ENCODE measurements around the gene CLIC3. TPM values are rescaled to one million over a fixed set of nuclear protein-coding genes. Genes with fewer than 3 reads are reported as not detected.
A peak's percentile ranks its signal among the peaks of the same experiment; 100 is the strongest.

Gene CLIC3
- total RNA-seq, 2 donors from 2014 or later = 2.6 to 8.5 TPM

DNA sequence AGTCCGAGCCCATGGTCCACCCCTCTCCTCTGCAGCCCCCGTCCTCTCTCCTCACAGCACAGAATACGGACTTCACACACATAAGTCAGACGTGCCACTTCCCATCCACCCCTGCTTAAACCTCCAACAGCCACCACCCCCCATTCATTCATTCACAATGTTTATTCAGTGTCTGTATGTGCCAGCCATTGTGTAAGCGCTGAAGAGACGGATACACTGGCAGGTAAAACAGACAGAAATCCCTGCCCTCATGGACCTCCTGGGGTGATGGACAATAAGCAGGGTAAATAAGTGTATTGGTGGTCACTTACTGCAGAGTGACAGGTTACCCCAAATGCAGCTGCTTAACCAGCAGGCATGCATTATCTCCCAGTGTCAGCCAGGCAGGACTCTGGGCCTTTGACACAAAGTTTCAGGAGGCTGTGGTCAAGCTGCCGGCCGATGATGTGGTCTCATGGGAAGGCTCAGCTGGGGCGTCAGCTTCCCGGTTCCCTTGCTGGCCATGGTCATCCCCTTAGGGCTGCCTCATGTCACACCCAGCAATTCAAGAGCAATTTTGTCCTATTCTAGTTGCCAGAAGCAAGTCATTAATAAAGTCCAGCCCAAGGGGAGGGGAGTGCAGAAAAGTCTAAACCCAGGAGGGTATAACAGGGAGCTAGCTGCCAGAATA is 6.0 kb downstream of the CLIC3 start:
- intact Hi-C loops (cut with DNase I) = loop anchor here in 1 of 2 donors (10.0 kb wide), 1 partner anchor 46 kb away; the partner anchor contains the start of genes C8G and FBXW5
- DNase-seq (no peak), ATAC-seq (no peak)

DNA sequence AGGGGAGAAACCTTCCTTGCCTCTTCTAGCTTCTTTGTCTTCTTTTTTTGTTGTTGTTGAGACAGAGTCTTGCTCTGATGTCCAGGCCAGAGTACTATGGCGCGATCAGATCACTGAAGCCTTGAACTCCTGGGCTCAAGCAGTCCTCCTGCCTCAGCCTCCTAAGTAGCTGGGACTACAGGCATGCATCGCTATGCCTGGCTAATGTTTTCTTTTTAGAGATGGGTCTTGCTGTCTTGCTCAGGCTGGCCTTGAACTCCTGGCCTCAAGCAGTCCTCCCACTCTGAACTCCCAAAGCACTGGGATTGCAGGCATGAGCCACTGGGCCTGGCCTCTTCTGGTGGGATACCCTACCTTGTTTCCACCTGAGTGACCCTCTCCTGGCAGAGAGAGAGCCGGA is 7.5 kb downstream of the CLIC3 start:
- intact Hi-C loops (cut with DNase I) = no loop called here
- ATAC-seq (no peak), DNase-seq (no peak)

DNA sequence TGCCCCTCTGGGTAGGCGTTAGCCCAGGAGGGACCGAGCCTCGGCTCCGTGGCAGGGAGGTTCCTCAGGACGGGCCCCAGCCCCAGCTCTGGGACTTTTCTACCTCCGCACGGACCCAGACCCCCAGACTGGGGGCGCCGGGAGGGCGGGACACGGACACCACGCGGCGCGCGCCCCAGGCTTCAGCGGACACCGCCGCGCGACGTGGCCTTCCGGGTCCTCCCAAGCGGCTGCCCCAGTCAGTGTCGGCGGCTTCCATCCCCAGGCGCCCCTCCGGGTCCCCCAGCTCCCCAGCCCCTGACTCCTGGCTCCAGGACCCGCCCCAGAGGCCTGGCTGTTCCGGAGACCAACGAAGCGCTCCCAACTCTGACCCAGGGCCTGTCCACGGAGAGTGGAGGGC is 10.5 kb downstream of the CLIC3 start:
- intact Hi-C loops (cut with DNase I) = no loop called here
- no peak for ATAC-seq
- no peak for DNase-seq

DNA sequence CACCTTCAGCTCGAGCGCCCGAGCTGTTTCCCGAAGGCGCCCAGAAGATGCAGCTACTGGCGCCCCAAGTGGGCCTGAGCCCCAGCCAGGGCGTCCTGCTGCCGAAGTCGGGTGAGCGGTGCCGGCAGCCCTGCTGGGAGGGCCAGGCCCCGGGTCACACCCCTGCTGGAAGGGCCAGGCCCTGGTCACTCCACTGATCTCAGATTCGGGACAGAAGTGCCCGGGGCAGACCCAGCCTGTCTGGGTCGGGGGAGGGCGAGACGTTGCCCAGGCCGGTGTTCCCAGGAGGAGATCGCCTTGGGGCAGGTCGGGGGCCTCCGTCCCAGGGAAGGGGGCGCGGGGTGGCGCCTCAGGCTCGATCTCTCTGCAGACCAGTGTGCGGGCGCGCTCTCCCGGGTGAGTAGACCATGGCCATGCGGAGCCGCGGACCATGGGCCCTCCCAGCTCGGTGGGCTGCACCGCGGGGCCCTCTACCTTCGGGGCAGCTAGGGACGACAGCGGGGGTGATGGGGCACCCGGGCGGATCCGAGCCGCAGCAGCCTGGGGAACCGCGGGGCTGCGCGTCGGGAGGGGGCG is 11.3 kb downstream of the CLIC3 start:
- ATAC-seq = peak; percentile 8
- intact Hi-C loops (cut with DNase I) = no loop called here
- DNase-seq = no peak

DNA sequence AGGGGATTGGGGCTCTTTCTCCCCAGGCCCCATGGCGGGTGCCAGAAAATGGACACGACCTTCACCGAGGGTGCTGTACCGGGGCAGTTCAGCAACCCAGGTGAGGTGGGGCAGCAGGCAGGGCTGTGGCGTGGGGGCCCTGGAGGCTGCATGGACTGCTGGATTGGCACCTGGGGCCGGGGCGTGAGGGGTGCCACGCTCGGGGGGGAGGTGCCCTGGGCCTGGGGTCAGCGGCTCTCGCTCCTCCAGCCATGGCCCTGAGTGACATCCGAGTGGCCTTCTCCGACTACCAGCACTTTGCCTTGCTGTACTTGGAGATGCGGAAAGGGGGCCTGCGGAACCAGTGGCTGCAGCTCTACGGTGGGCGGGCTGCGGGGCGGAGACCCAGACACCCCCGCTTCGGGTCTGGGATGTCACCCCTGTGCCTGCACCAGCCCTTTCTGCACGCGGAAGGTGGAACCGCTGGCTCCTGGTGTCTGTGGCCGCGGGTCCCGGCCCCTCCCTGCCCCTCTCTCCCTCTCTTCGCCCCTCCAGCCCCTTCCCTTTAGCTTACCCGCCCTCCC is 11.8 kb downstream of the CLIC3 start:
- intact Hi-C loops (cut with DNase I) = no loop called here
- DNase-seq = no peak

DNA sequence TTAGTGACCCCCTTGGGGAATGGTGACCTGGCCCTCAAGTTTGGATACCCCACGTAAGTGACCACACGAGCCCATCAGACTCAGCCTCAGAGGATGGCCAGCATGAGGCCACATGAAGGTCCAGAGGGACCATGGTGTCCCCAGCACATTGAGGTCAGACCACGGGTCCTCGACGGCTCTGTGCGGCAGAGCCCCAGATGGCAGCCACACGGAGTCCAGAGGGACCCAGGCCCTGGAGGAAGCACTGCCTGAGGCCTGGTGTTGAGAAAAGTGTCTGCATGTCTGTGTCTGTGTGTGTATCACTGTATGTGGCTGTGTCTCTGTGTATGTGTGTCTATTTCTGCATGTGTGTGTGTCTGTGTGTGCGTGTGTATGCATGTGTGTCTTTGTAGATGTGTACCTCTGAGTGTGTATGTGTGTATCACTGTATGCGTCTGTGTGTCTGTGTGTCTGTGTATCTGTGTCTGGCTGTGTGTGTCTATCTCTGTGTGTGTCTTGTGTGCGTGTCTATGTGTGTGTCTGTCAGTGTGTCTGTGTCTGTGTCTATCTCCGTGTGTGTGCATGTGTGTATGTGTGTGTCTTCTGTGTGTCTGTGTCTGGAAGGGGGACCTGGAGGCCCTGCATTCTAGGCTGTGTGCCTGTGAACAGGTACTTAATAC is 12.6 kb downstream of the CLIC3 start:
- ATAC-seq (no peak), DNase-seq (no peak)
- intact Hi-C loops (cut with DNase I) = no loop called here

More for the DNA sequence above, 11.8 kb downstream of the CLIC3 start:
- ATAC-seq = no peak

DNA sequence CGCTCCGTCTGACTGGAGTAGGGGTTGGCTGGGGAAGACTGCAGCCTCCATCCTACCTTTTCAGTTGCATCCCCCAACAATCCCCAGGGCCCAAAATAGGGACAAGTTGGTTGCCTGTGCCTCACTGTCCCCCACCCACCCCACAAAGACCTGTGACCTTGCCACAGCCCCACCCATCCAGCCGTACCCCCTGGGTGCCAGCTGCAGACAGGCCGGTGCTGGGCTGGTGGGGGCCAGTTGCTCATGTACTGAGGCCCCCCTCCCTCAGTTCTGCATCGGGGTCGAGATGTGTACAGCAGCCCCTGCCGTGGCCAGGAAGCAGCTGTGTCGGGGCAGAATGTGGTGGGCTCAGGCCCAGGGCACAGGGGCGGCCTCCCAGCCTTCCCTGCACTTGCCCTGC is 13.2 kb downstream of the CLIC3 start:
- intact Hi-C loops (cut with DNase I) = no loop called here

DNA sequence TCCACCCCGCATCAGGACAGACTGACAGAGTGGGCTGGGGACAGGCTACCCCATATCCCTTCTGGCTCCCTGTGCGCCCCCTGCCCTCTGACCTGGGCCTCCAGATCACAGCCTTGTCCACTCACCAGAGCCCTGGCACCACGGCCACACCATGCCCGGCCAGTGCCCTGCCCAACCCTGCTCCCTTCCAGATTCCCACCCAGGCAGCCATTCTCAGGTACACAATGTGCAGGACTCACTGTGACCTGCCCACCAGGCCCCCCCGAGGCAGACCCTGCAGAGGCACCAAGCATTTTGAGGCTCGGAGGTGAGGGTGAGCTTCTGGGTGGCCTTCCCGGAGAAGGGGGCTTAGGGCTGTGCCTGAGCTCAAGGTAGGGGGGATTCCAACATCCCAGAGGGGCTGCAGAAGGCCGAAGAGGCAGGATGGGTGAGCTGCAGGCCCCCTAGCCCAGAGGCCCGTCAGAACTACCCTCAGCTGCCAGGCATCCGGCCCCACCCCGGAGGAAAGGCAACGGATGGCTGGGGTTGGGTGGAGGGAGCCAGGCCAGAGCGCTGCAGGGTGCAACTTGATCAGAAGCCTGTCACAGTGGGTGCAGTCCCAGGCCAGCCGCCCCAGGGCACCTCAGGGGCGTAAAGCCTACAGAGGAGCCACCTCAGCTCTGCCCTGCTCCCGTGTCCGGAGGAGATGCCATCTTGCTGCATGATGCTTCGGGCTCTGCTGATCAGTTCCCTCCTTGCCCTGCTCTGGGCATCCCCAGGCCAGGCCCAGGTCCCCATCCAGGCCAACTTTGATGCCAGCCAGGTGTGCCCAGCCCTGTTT is 13.9 kb downstream of the CLIC3 start, which contains the start of gene LCNL1:
Gene LCNL1, plus strand, starts transcription at position 762 of the 820 bp plus-strand sequence. CDS start 594 bp downstream, outside the sequence.
- ATAC-seq (no peak), DNase-seq (no peak)
- intact Hi-C loops (cut with DNase I) = no loop called here

More for the DNA sequence above, 13.2 kb downstream of the CLIC3 start:
- DNase-seq = no peak
- ATAC-seq = no peak

DNA sequence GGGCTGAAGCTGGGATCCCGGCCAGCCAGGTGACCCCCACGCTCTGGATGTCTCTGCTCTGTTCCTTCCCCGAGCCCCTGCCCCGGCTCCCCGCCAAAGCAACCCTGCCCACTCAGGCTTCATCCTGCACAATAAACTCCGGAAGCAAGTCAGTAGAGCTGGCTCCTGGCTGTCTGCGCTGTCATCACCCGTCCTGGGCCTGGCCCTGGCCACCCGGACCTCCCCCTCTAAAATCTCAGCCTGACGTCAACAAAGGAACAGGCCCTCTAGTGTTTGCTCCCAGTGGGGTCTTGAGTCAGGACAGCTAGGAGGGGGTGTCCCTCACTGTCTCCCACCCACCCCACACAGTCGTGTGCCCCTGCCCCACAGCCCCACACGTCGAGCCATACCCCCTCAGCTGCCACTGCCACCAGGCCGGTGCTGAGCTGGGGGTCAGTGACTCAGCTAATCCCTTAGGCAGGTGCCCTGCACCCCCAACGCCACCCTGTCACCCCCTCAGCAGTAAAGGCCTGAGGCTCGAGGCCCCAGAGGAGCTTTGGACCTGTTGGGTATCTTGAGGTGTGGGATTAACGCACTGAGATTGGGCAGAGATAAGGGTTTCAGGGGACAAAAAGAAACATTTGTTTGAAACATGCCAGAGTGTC is 14.7 kb downstream of the CLIC3 start:
- intact Hi-C loops (cut with DNase I) = no loop called here
- DNase-seq (peak; percentile 79), ATAC-seq (peak; percentile 2 to 3)

DNA sequence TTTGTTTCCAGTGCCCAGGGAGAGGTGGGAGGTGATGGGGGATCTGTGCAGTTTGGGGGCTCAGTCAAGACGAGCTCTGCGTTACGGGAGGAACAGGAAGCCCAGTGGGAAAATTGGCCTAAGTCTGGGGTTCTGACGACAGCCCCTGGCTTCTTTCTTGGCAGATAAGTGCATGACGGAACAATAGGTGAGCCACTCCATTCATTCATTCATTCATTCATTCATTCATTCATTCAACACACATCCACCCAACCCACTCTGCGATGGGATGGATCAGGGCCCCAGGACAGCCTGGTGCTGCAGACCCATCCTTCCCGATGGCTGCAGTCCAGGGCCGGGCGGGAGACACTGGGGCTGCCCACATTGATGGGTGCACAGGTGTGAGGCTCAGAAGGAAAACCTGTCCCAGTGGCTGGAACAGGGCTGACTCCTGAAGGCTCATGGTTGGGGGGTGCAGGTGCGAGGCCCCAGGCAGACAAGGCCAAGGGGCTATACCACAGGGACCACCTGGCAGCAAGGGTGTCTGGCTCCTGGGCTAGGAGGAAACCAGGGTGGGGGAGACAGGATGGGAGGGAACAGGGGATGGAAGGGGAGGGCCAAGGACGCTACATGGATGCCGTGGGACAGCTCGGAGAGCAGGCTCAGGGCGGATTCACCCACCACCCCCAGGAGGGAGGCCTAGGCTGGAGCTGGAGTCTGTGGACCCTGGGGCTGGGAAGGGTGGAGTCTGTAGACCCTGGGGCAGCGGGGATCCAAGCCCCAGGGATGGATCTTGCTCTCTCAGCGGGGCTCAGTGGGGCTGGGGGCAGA is 15.5 kb downstream of the CLIC3 start:
- ATAC-seq = no peak
- intact Hi-C loops (cut with DNase I) = no loop called here
- peak; percentile 25 for DNase-seq

DNA sequence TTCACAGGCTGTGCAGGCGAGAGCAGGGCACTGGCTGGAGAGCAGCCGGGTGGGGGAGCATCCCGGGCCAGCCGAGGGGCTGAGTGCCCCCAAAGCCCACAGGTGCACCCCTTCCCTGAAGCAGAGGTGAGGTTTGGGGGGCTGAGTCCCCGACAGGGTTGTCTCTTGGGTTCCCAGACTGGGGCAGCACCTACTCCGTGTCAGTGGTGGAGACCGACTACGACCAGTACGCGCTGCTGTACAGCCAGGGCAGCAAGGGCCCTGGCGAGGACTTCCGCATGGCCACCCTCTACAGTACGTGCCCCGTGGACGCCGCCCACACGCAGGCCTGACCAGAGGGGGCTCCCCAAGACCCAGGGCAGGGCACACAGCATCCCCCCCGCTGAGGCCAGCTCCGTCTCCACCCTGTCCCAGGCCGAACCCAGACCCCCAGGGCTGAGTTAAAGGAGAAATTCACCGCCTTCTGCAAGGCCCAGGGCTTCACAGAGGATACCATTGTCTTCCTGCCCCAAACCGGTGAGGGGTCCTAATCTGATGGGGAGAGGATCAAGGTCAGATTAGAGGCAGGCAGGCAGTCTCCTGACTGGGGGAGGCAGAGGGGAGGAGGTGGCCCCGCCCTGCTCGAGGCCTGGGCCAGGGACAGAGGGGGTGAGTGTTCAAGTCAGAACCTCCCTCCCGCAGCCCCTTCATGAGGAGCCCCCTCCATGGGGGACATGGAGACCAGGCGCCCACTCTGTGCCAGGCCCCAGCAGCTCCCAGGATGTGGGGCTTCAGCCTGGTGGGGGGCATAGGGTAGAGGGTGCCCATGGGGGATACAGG is 16.4 kb downstream of the CLIC3 start:
- intact Hi-C loops (cut with DNase I) = no loop called here
- DNase-seq = no peak
- ATAC-seq = no peak

DNA sequence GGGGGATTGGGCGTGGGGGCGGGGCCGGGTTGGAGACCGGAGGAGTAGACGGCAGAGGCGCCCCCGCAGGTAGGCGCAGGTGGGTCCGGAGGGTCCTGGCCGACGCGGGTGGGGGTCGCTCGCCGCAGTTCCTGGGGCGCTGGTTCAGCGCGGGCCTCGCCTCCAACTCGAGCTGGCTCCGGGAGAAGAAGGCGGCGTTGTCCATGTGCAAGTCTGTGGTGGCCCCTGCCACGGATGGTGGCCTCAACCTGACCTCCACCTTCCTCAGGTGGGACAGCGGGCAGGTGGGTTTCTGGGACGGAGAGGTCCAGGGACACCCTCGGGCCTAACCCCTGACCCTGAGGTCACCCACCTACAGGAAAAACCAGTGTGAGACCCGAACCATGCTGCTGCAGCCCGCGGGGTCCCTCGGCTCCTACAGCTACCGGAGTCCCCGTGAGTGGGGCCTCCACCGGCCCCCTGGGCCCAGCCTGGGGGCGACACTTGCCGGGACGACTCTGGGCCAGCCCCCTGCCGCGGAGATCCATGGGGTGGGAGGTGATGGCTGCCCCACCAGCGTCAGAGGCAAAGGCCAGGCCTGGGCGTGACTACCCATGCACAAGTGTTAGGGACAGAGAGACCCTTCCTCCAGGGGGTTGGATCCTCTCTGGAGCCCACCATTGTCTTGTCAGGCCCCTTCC is 17.4 kb downstream of the CLIC3 start:
- ATAC-seq = no peak
- DNase-seq = no peak
- intact Hi-C loops (cut with DNase I) = no loop called here

DNA sequence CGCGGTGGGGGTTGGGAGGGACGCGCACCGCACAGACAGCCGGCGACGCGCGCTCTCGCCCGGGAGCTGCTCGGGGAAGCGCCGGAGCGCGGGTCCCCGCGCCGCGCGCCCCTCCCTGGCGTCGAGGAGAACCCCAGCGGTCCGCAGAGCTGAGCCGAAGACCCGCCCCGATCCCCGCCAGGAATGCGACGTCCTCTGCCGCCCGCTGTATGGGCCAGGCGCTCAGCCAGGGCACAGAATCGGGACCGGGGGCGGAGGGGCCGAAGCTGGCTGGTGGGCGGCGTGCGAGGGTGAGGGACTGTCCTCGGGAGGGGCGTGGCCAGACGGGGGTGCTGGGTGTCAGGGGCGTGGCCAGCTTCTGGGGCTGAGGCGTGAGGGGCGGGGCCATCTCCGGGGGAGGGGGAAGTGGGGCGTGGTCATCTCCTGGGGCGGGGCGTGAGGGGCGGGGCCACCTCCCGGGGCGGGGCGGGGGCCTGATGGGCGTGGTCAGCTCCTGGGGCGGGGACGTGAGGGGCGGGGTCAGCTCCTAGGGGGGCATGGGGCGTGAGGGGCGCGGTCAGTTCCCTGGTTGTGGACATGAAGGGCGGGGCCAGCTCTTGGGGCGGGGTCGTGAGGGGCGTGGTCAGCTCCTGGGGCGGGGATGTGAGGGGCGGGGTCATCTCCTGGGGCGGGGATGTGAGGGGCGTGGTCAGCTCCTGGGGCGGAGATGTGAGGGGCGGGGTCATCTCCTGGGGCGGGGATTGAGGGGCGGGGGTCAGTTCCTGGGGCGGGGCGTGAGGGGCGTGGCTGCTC is 18.1 kb downstream of the CLIC3 start:
- intact Hi-C loops (cut with DNase I) = no loop called here

DNA sequence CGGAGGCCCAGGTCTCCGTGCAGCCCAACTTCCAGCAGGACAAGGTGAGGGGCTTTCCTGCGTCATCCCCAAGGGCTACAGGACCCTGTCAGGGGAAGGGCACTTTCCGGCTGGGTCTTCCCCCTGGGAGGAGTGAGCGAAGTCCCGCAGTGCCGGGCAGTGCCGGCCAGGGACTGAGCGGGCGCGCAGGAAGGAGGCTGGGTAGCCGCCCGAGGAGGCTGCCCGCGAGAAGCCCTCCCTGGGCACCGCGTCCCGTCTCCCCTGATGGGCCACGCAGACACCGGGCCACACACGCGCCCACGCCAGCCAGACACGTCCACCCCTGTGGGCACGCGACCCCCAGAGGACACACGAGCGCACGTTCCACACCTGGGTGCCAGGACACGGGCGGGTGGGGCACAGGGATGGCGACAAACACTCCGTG is 18.7 kb downstream of the CLIC3 start:
- ATAC-seq (peak in 1 of 2 donors; percentile 0), DNase-seq (no peak)
- intact Hi-C loops (cut with DNase I) = no loop called here

More for the DNA sequence above, 18.1 kb downstream of the CLIC3 start:
- ATAC-seq (peak; percentile 55 to 67), DNase-seq (peak; percentile 86)

DNA sequence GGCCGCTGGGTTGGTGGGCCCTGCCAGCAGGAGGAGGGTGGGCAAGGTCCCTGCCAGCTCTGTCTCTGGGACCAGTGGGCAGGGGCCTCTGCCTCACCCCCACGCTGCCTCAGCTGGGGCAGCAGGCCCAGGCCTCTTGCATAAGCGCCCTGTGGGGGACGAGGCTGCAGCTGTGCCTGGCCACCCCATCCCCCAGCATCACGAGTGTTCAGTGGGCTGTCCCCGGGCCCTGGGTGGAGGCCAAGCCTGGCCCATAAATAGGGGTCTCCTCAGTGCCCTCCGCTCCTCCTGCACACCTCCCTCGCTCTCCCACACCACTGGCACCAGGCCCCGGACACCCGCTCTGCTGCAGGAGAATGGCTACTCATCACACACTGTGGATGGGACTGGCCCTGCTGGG is 19.1 kb downstream of the CLIC3 start, which contains the start of gene PTGDS:
Gene PTGDS, plus strand, starts transcription at position 282 of the 400 bp plus-strand sequence. Its CDS starts 75 bp downstream, at position 357.
- intact Hi-C loops (cut with DNase I) = no loop called here
- ATAC-seq = peak; percentile 19 to 62
- peak; percentile 76 for DNase-seq

DNA sequence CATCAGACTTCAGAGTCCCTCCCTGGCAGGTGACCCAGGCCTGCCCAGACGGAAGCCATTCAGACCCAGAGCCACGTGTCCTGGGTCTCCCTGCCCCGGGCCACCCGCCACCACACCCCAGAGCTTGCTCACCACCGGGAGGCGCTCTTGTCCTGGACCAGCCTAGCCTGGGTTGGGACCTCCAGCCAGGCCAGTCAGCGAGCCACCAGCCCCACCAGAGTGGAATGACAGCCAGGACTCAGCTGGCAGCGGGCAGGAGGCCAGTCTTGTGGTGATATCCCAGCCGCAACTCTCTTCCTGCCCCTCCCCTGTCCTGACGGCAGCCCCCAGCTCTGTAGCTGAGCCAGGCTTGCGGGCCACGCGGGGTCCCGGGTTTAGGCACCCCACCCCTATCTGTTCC is 20.7 kb downstream of the CLIC3 start:
- peak in 1 of 2 donors; percentile 9 for ATAC-seq
- intact Hi-C loops (cut with DNase I) = no loop called here
- DNase-seq = peak; percentile 77

Data from left cardiac atrium (tissue), 4 donors.